Esophagus muscularis mucosa (tissue), 4 donors: ENCODE measurements around the gene LDB3. TPM values are rescaled to one million over a fixed set of nuclear protein-coding genes. Genes with fewer than 3 reads are reported as not detected.

Experiments used
- DNase-seq: peaks from one replicate; pipeline ENCODE4 v3.0.0-alpha.2; 2017; ENCODE audit errors: extremely low spot score
- H3K27ac ChIP-seq, 4 donors: fragments of 200-600 bp; sonication (generic); replicated peaks in 1 of 4; 1 replicate in 3 of 4; 2 replicates in 1 of 4; pipeline ENCODE4 v1.5.1; 2016 to 2019; ENCODE audit warnings: mild to moderate bottlenecking in 1 of 4
- H3K27me3 ChIP-seq, 4 donors: fragments of 200-600 bp; sonication (generic); one replicate each; pipeline versions ENCODE4 v1.5.1 to v1.6.0; 2016 to 2019
- H3K36me3 ChIP-seq, 4 donors: fragments of 200-600 bp; sonication (generic); one replicate each; pipeline ENCODE4 v1.5.1; 2016 to 2019
- H3K4me1 ChIP-seq, 4 donors: fragments of 200-600 bp; sonication (generic); one replicate each; pipeline ENCODE4 v1.5.1; 2016 to 2019
- H3K4me3 ChIP-seq, 4 donors: fragments of 200-600 bp; sonication (generic); 1 replicate in 2 of 4; 2 replicates in 2 of 4; pipeline ENCODE4 v1.5.1; 2016 to 2019; ENCODE audit warnings: mild to moderate bottlenecking in 4 of 4, moderate library complexity in 1 of 4
- H3K9me3 ChIP-seq, 4 donors: fragments of 200-600 bp; sonication (generic); 1 replicate in 3 of 4; 2 replicates in 1 of 4; pipeline ENCODE4 v1.5.1; 2016 to 2019
- EP300 ChIP-seq: sonication (generic); formaldehyde crosslinking; IDR thresholded peaks from one replicate; pipeline ENCODE4 v1.6.1; 2017; ENCODE audit warnings: antibody characterized with exemption
- POLR2A ChIP-seq: fragments of 450-650 bp; IDR thresholded peaks from one replicate; pipeline ENCODE4 v1.6.1; 2017; ENCODE audit warnings: antibody characterized with exemption, moderate library complexity, mild to moderate bottlenecking, low read depth
- POLR2AphosphoS5 ChIP-seq, 2 donors: sonication (generic); formaldehyde crosslinking; IDR thresholded peaks; one replicate each; pipeline ENCODE4 v1.6.1; 2017; ENCODE audit warnings: antibody characterized with exemption in 2 of 2
- whole genome bisulfite sequencing: methylation state at CpG from one replicate; pipeline ENCODE4 v1.1.5; 2018; 5-methylcytosine and 5-hydroxymethylcytosine counted together
- intact Hi-C: fragments of 100-400 bp; cut with DNase I; formaldehyde crosslinking; loops from one replicate; pipeline ENCODE4 v1.15.1; 2023
- total RNA-seq, 4 donors: library from RNA; depleted of rRNA; stranded (reverse); fragments of >200 nt; gene quantifications; one replicate each; pipeline versions ENCODE4 v1.1.0 to v1.2.1, GENCODE V29; 2016
- TF ChIP-seq, protein P1 (sequence below), 3 experiments: fragments of 200-600 bp in 2 of 3; fragments of 450-650 bp in 1 of 3; sonication (generic) in 2 of 3; IDR thresholded peaks; one replicate each; pipeline ENCODE4 v1.5.1; 2017 to 2019; ENCODE audit warnings: antibody characterized with exemption in 3 of 3, mild to moderate bottlenecking in 2 of 3, moderate library complexity in 1 of 3

The LDB3 gene
- total RNA-seq, 4 donors from 2014 or later: 12.6 to 42.3 (median 21.6) TPM

DNA sequence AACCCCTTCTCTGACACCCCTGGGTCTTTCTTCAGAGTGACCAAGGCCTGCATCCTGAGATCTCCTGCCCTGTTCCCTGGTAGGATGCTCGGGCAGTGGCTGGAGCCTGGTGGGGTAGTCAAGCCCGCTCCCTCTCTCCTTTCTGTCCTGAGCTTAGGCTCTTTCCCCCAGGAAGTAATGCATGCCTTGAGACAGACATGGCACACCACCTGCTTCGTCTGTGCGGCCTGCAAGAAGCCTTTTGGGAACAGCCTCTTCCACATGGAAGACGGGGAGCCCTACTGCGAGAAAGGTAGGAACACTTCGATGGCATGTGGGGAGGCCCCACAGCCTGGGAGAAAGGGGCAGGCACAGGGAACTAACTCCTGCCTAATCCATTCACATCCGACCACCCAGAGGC, 50.2 kb downstream of the LDB3 start:
- no peak for TF ChIP-seq POLR2AphosphoS5 (IDR thresholded peaks at IDR 0.05)
- no peak for TF ChIP-seq POLR2A
- TF ChIP-seq, protein P1, sequence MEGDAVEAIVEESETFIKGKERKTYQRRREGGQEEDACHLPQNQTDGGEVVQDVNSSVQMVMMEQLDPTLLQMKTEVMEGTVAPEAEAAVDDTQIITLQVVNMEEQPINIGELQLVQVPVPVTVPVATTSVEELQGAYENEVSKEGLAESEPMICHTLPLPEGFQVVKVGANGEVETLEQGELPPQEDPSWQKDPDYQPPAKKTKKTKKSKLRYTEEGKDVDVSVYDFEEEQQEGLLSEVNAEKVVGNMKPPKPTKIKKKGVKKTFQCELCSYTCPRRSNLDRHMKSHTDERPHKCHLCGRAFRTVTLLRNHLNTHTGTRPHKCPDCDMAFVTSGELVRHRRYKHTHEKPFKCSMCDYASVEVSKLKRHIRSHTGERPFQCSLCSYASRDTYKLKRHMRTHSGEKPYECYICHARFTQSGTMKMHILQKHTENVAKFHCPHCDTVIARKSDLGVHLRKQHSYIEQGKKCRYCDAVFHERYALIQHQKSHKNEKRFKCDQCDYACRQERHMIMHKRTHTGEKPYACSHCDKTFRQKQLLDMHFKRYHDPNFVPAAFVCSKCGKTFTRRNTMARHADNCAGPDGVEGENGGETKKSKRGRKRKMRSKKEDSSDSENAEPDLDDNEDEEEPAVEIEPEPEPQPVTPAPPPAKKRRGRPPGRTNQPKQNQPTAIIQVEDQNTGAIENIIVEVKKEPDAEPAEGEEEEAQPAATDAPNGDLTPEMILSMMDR (IDR thresholded peaks at IDR 0.05): no peak
- TF ChIP-seq EP300: no peak
- intact Hi-C loops: no loop called here
- H3K36me3 ChIP-seq: peaks cover 0 to 63% (median 26%) of the 10 kb centered on the region in 4 donors
- no peaks in the 10 kb centered on the region for H3K27me3 ChIP-seq
- no peak overlapping the region for H3K4me3 ChIP-seq
- no peak for DNase-seq
- H3K4me1 ChIP-seq: peaks cover 0 to 15% (median 4%) of the 10 kb centered on the region in 4 donors
- WGBS: 90% methylated on average over 8 of the region's 8 CpGs
- peak overlapping the region in 2 of 4 donors; percentile 21 to 47 for H3K27ac ChIP-seq
- no peaks in the 10 kb centered on the region for H3K9me3 ChIP-seq

DNA sequence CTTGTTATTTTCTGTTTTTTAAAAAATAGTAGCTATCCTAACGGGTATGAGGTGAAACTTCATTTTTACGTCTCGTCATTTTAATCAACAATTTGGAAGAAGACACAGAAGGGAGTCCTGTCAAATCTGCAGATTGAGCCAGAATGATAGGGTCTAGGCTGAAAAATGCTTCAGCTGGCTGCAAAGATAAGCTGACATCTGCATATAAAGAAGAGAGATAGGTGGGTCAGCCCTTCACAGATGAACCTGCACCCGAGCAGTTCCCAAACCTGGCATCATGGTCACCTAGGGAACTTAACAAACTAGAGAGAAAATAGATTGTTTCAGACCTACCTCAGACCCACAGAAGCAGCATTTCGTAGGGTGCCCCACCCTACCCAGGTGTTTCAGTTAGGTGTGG, 52.9 kb downstream of the LDB3 start:
- Histone ChIP-seq H3K27ac (peak overlapping the region in 2 of 4 donors; percentile 5 to 29), H3K36me3 (peaks cover 0 to 82% (median 31%) of the 10 kb centered on the region in 4 donors), H3K4me3 (no peak overlapping the region), H3K27me3 (no peaks in the 10 kb centered on the region), H3K9me3 (no peaks in the 10 kb centered on the region), H3K4me1 (peaks cover 0 to 4% (median 0%) of the 10 kb centered on the region in 4 donors)
- TF ChIP-seq, protein P1 (IDR thresholded peaks at IDR 0.05): no peak
- no peak for TF ChIP-seq EP300
- no peak for TF ChIP-seq POLR2AphosphoS5 (IDR thresholded peaks at IDR 0.05)
- no peak for TF ChIP-seq POLR2A
- no peak for DNase-seq
- intact Hi-C loops: no loop called here
- 94% methylated on average over 5 of the region's 5 CpGs for WGBS

DNA sequence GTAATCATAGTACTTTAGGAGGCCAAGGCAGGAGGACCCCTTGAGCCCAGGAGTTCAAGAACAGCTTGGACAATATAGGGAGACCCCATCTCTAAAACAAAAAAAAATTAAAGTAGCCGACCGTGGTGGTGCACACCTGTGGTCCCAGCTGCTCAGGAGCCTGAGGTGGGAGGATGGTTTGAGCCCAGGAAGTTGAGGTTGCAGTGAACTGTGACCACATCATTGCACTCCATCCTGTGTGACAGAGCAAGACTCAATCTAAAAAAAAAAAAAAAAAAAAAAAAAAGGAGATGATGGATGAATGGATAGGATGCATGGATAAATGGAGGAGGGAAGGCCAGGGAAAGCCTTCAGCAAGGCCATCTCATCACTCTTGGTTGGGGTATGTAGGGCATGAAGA, 54.7 kb downstream of the LDB3 start:
- Histone ChIP-seq H3K4me1 (peaks cover 0 to 9% (median 5%) of the 10 kb centered on the region in 4 donors), H3K27me3 (no peaks in the 10 kb centered on the region), H3K9me3 (no peaks in the 10 kb centered on the region), H3K36me3 (peaks cover 0 to 79% (median 29%) of the 10 kb centered on the region in 4 donors), H3K27ac (no peak overlapping the region), H3K4me3 (no peak overlapping the region)
- TF ChIP-seq POLR2A: no peak
- TF ChIP-seq POLR2AphosphoS5 (IDR thresholded peaks at IDR 0.05): no peak
- TF ChIP-seq EP300: no peak
- TF ChIP-seq, protein P1 (IDR thresholded peaks at IDR 0.05): no peak
- intact Hi-C loops: no loop called here
- DNase-seq: no peak
- 90% methylated on average over 2 of the region's 2 CpGs for WGBS

DNA sequence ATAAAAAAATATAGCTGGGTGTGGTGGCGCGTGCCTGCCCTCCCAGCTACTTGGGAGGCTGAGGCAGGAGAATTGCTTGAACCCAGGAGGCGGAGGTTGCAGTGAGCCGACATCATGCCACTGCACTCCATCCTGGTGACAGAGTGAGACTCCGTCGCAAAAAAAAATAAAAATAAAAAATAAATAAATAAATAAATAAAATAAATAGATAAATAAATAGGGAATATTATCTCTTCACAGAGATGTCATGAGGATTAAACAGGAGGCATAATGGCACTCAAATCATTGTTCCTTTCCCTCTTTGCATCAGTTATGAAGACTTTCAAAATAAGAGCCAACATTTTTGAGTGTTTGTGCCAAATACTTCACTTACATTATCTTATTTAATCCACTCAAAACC, 56.1 kb downstream of the LDB3 start:
- peaks cover 1 to 16% (median 8%) of the 10 kb centered on the region in 4 donors for H3K4me1 ChIP-seq
- intact Hi-C loops: no loop called here
- H3K36me3 ChIP-seq: peaks cover 0 to 78% (median 21%) of the 10 kb centered on the region in 4 donors
- TF ChIP-seq EP300 (no peak), POLR2A (no peak), POLR2AphosphoS5 (IDR thresholded peaks at IDR 0.05) (no peak)
- TF ChIP-seq, protein P1 (IDR thresholded peaks at IDR 0.05): no peak
- H3K4me3 ChIP-seq: no peak overlapping the region
- no peaks in the 10 kb centered on the region for H3K27me3 ChIP-seq
- no peaks in the 10 kb centered on the region for H3K9me3 ChIP-seq
- peak overlapping the region in 2 of 4 donors; percentile 19 to 28 for H3K27ac ChIP-seq
- no peak for DNase-seq
- 99% methylated on average over 6 of the region's 6 CpGs for WGBS
